KMS-11 (cell line): ENCODE results near the gene TAB2.

ENCODE experiments used
- H2AFZ ChIP-seq: fragments of 200-600 bp; sonication (generic); 2 replicates; pipeline ENCODE4 v1.6.1; 2016; ENCODE audit warnings: antibody characterized with exemption, mixed run types, low read depth
- H3K27ac ChIP-seq: fragments of 200-600 bp; sonication (generic); 2 replicates; pipeline ENCODE4 v1.6.1; 2016; ENCODE audit warnings: mild to moderate bottlenecking, mixed run types
- H3K27me3 ChIP-seq: fragments of 200-600 bp; sonication (generic); 2 replicates; pipeline ENCODE4 v1.6.1; 2017; ENCODE audit warnings: mild to moderate bottlenecking, low read depth, mixed run types, moderate library complexity; ENCODE audit not compliant: insufficient read depth
- H3K36me3 ChIP-seq: fragments of 200-600 bp; sonication (generic); 2 replicates; pipeline ENCODE4 v1.6.1; 2017; ENCODE audit warnings: mild to moderate bottlenecking, mixed run types; ENCODE audit not compliant: insufficient read depth
- H3K4me1 ChIP-seq: fragments of 200-600 bp; sonication (generic); 2 replicates; pipeline ENCODE4 v1.6.1; 2016; ENCODE audit warnings: mild to moderate bottlenecking, low read depth, mixed run types; ENCODE audit not compliant: poor library complexity, severe bottlenecking
- H3K4me2 ChIP-seq: fragments of 200-600 bp; sonication (generic); 2 replicates; pipeline ENCODE4 v1.7.0; 2016; ENCODE audit warnings: mild to moderate bottlenecking, mixed run types
- H3K4me3 ChIP-seq: fragments of 200-600 bp; sonication (generic); IDR thresholded peaks from 2 replicates; pipeline ENCODE4 v1.6.1; 2017; ENCODE audit warnings: low read depth, low read length, mixed read lengths; ENCODE audit not compliant: insufficient read depth
- H3K79me2 ChIP-seq: fragments of 200-600 bp; sonication (generic); 2 replicates; pipeline ENCODE4 v1.6.1; 2016; ENCODE audit warnings: low read depth, mixed run types; ENCODE audit not compliant: insufficient read depth
- H3K9ac ChIP-seq: fragments of 200-600 bp; sonication (generic); 2 replicates; pipeline ENCODE4 v1.6.1; 2016; ENCODE audit warnings: mild to moderate bottlenecking, mixed run types
- H4K20me1 ChIP-seq: fragments of 200-600 bp; sonication (generic); 2 replicates; pipeline ENCODE4 v1.6.1; 2016; ENCODE audit warnings: mild to moderate bottlenecking, mixed run types; ENCODE audit not compliant: insufficient read depth
- TF ChIP-seq, protein P1 (sequence below): fragments of 200-600 bp; sonication (generic); conservative IDR thresholded peaks from 2 replicates; pipeline ENCODE4 v1.6.1; 2017; ENCODE audit warnings: low read depth, mild to moderate bottlenecking, antibody characterized with exemption, low read length, moderate library complexity, mixed read lengths

The TAB2 gene

DNA sequence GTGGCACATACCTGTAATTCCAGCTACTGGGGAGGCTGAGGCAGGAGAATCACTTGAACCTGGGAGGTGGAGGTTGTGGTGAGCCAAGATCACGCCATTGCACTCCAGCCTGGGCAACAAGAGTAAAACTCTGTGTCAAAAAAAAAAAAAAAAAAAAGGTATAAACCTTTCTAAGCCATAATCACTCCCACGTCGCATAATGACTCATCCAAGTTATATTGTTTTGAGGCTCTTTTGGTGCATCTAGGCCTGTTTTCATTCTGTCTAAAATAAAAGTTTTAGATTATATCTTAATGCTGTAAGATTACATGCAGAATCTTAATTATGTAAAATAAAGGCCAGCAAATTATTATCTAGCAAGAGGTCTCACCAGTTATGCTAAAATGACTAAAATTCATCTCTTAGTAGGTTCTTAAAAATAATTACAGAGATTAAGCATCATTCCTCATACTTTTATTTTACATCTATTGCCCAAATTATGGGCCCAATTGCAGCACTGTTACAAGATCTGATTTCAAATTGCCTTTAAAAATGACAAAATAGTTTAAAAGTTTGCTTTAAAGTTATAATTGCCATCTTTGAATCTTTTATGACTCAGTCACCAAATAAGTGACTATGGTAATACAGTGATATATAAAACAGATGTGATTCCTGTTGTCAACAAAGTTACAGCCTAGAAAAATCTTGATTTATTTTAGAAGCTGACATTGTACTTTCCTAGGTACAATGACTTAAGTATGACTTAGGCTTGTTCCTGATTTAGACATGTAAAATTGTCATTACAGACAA lies 72.2 kb downstream of the TAB2 start:
- Histone ChIP-seq H2AFZ (no peak overlapping the region), H3K4me2 (no peak overlapping the region), H3K27ac (no peak overlapping the region), H4K20me1 (no peaks in the 10 kb centered on the region), H3K4me1 (no peaks in the 10 kb centered on the region), H3K79me2 (no peaks in the 10 kb centered on the region), H3K27me3 (no peaks in the 10 kb centered on the region), H3K36me3 (no peaks in the 10 kb centered on the region), H3K4me3 (no peak overlapping the region), H3K9ac (no peak overlapping the region)
- TF ChIP-seq, protein P1, sequence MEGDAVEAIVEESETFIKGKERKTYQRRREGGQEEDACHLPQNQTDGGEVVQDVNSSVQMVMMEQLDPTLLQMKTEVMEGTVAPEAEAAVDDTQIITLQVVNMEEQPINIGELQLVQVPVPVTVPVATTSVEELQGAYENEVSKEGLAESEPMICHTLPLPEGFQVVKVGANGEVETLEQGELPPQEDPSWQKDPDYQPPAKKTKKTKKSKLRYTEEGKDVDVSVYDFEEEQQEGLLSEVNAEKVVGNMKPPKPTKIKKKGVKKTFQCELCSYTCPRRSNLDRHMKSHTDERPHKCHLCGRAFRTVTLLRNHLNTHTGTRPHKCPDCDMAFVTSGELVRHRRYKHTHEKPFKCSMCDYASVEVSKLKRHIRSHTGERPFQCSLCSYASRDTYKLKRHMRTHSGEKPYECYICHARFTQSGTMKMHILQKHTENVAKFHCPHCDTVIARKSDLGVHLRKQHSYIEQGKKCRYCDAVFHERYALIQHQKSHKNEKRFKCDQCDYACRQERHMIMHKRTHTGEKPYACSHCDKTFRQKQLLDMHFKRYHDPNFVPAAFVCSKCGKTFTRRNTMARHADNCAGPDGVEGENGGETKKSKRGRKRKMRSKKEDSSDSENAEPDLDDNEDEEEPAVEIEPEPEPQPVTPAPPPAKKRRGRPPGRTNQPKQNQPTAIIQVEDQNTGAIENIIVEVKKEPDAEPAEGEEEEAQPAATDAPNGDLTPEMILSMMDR = no peak

GRCh38 chr6:149392093-149392492 lies 74.6 kb downstream of the TAB2 start:
- no peak overlapping the region for H3K9ac ChIP-seq
- H4K20me1 ChIP-seq = no peaks in the 10 kb centered on the region

DNA sequence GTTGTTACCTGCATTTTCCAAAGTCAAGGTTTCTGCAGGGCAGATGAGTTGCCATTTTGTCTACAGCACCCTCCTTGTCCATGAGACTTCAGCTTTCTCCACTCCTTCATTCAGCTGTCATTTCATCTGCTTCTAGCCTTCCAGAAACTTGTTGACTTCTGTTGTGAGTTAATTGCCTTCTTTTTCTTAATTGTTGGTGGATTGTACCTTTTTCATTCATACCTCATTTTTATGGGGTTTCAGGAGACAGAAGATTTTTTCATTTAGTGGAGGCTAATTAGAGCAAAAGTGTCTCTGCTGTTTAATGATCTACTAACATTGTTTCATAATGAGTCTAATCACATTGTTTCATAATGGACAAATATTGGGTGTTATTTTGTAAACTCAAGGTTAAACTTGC lies 75.0 kb downstream of the TAB2 start:
- no peak overlapping the region for H3K27ac ChIP-seq
- no peak overlapping the region for H3K4me2 ChIP-seq
- no peak overlapping the region for H3K4me3 ChIP-seq
- TF ChIP-seq, protein P1 = no peak
- H3K36me3 ChIP-seq = no peaks in the 10 kb centered on the region
- no peaks in the 10 kb centered on the region for H3K79me2 ChIP-seq
- no peaks in the 10 kb centered on the region for H3K27me3 ChIP-seq
- H4K20me1 ChIP-seq = no peaks in the 10 kb centered on the region
- no peak overlapping the region for H2AFZ ChIP-seq
- no peaks in the 10 kb centered on the region for H3K4me1 ChIP-seq
- no peak overlapping the region for H3K9ac ChIP-seq

More at GRCh38 chr6:149392093-149392492, 74.6 kb downstream of the TAB2 start:
- TF ChIP-seq, protein P1 = no peak
- no peaks in the 10 kb centered on the region for H3K4me1 ChIP-seq
- H3K27ac ChIP-seq = no peak overlapping the region
- no peaks in the 10 kb centered on the region for H3K27me3 ChIP-seq
- H3K79me2 ChIP-seq = no peaks in the 10 kb centered on the region
- no peak overlapping the region for H2AFZ ChIP-seq
- H3K4me3 ChIP-seq = no peak overlapping the region
- H3K36me3 ChIP-seq = no peaks in the 10 kb centered on the region
- no peak overlapping the region for H3K4me2 ChIP-seq

DNA sequence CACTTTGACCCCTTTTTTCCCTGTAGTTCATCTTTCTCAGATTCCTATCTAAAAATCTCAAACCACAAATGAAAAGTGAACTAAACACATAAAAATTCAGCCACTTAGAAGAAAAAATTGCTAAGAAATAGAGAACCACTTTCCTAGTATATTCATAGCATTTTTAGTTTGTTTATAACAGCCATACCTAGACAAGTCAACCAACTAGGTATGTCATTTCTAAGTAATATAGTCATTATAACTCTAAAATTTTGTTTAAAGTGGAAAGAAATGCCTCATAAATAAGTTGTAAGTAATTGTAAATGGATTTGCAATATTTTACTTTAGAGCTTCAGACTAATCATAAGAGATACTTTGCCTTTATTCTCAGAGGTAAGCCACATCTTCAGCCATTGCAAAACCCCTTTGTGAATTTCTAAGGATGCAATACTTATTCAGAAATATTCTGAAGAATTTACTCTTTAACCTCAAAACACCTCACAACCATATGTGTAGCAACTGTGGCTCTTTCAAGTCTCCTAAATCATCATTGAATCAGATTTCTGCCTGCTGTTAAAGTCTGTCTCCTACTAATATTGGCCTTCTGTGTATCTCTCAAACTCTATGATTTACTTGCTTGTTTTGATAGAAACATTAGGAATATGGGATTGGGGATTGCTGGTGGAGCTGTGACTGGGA lies 75.6 kb downstream of the TAB2 start:
- no peak overlapping the region for H3K4me3 ChIP-seq
- H3K27ac ChIP-seq = no peak overlapping the region
- H3K9ac ChIP-seq = no peak overlapping the region
- TF ChIP-seq, protein P1 = no peak
- 0 out of 2 replicates have a peak, but pooled peaks cover under 1% of the 10 kb centered on the region for H3K36me3 ChIP-seq
- no peak overlapping the region for H2AFZ ChIP-seq
- no peaks in the 10 kb centered on the region for H4K20me1 ChIP-seq
- no peaks in the 10 kb centered on the region for H3K79me2 ChIP-seq
- H3K27me3 ChIP-seq = no peaks in the 10 kb centered on the region
- H3K4me1 ChIP-seq = no peaks in the 10 kb centered on the region
- no peak overlapping the region for H3K4me2 ChIP-seq
